HCT116 (cell line): ENCODE results near the gene MTARC2. TPM values are rescaled to one million over a fixed set of nuclear protein-coding genes. Genes with fewer than 3 reads are reported as not detected.

ENCODE experiments used
- ATAC-seq: fragments of 200-7000 bp; cut with Tn5 transposase; 2 replicates; pipeline ENCODE4 v1.9.1; 2020; ENCODE audit warnings: mild to moderate bottlenecking, moderate library complexity
- BruUV-seq: library from RNA; stranded (reverse); fragments of 400-500 nt; replicated peaks from 2 replicates; lab custom pipeline; 2021; lab: Mats Ljungman, UMichigan
- CTCF ChIA-PET: fragments of 300-600 bp; sonication (Branson Sonifier 250); formaldehyde crosslinking; loops from one replicate; lab custom pipeline; 2021; ENCODE audit warnings: antibody characterized with exemption; lab: Charles Lee
- POLR2A ChIA-PET: fragments of 300-600, 350-600 bp; sonication (Branson Sonifier 250); formaldehyde crosslinking; loops from one replicate; lab custom pipeline; 2021; ENCODE audit warnings: antibody characterized with exemption; lab: Charles Lee
- RAD21 ChIA-PET, 2 experiments: fragments of 300-600 bp; sonication (Branson Sonifier 250); formaldehyde crosslinking; loops; one replicate each; lab custom pipeline; 2023; ENCODE audit warnings: low total read pairs in 2 of 2; ENCODE audit not compliant: uncharacterized antibody in 2 of 2, unreplicated experiment in 2 of 2, low non-redundant PET in 1 of 2; lab: Charles Lee
- DNase-seq: peaks from one replicate; pipeline ENCODE4 v3.0.0-alpha.2; 2010; ENCODE audit warnings: low read depth, low spot score
- H2AFZ ChIP-seq: fragments of 200-600 bp; shearing (Covaris generic), sonication (generic); 2 replicates; pipeline ENCODE4 v1.6.1; 2017; ENCODE audit warnings: low read depth, mixed run types, mixed read lengths, antibody characterized with exemption, low read length; ENCODE audit not compliant: poor library complexity, severe bottlenecking
- H3K27ac ChIP-seq: 2 replicates; pipeline ENCODE4 v1.5.1; 2012; ENCODE audit warnings: low read depth, low read length
- H3K27me3 ChIP-seq: fragments of 200-600 bp; sonication (generic); 2 replicates; pipeline ENCODE4 v1.6.1; 2016; ENCODE audit warnings: mixed run types, low read length, mixed read lengths; ENCODE audit not compliant: insufficient read depth
- H3K36me3 ChIP-seq, 2 experiments: fragments of 200-500 bp in 1 of 2; fragments of 200-600 bp in 1 of 2; sonication (Bioruptor generic) in 1 of 2; sonication (generic) in 1 of 2; 2 replicates each; pipeline versions ENCODE4 v1.5.1 to v1.6.1; 2014 to 2016; ENCODE audit warnings: low read length in 2 of 2, inconsistent platforms in 1 of 2, mixed read lengths in 1 of 2, mixed run types in 1 of 2; ENCODE audit not compliant: insufficient read depth in 2 of 2, control insufficient read depth in 1 of 2
- H3K4me1 ChIP-seq, 2 experiments: fragments of 200-600 bp in 1 of 2; sonication (generic) in 1 of 2; 2 replicates each; pipeline versions ENCODE4 v1.5.1 to v1.6.1; 2012 to 2017; ENCODE audit warnings: low read length in 2 of 2, inconsistent platforms in 1 of 2, mild to moderate bottlenecking in 1 of 2, mixed read lengths in 1 of 2, mixed run types in 1 of 2, moderate library complexity in 1 of 2; ENCODE audit not compliant: insufficient read depth in 2 of 2, control insufficient read depth in 1 of 2
- H3K4me2 ChIP-seq: fragments of 200-600 bp; sonication (generic); 2 replicates; pipeline ENCODE4 v1.6.1; 2017; ENCODE audit warnings: mixed run types, low read length, mixed read lengths
- H3K4me3 ChIP-seq, 2 experiments: fragments of 200-600 bp in 1 of 2; sonication (generic) in 1 of 2; replicated peaks in 1 of 2; 2 replicates each; pipeline ENCODE4 v1.5.1; 2011 to 2016; ENCODE audit warnings: low read length in 2 of 2, control low read depth in 1 of 2, low read depth in 1 of 2, mild to moderate bottlenecking in 1 of 2, mixed read lengths in 1 of 2, mixed run types in 1 of 2
- H3K79me2 ChIP-seq: fragments of 200-600 bp; sonication (generic); 2 replicates; pipeline ENCODE4 v1.6.1; 2017; ENCODE audit warnings: mild to moderate bottlenecking, mixed run types, low read length, moderate library complexity, mixed read lengths; ENCODE audit not compliant: insufficient read depth
- H3K9ac ChIP-seq: fragments of 200-600 bp; sonication (generic); 2 replicates; pipeline ENCODE4 v1.6.1; 2016; ENCODE audit warnings: low read length, mixed read lengths
- H3K9me2 ChIP-seq: fragments of 200-600 bp; sonication (generic), shearing (Covaris generic); 2 replicates; pipeline ENCODE4 v1.6.1; 2017; ENCODE audit warnings: mixed run types, mild to moderate bottlenecking, moderate library complexity; ENCODE audit not compliant: insufficient read depth
- H3K9me3 ChIP-seq, 2 experiments: fragments of 200-500 bp in 1 of 2; fragments of 200-600 bp in 1 of 2; sonication (Bioruptor generic) in 1 of 2; sonication (generic) in 1 of 2; 2 replicates each; pipeline ENCODE4 v1.6.1; 2014 to 2017; ENCODE audit warnings: low read length in 2 of 2, mixed read lengths in 2 of 2, inconsistent platforms in 1 of 2, low read depth in 1 of 2, mild to moderate bottlenecking in 1 of 2, mixed run types in 1 of 2, moderate library complexity in 1 of 2; ENCODE audit not compliant: control insufficient read depth in 1 of 2, insufficient read depth in 1 of 2
- H4K20me1 ChIP-seq: fragments of 200-600 bp; sonication (generic), shearing (Covaris generic); 2 replicates; pipeline ENCODE4 v1.6.1; 2017; ENCODE audit warnings: mixed run types, mild to moderate bottlenecking, moderate library complexity; ENCODE audit not compliant: insufficient read depth
- EZH2 ChIP-seq: fragments of 200-600 bp; sonication (generic); IDR thresholded peaks from 2 replicates; pipeline ENCODE4 v1.6.1; 2017; ENCODE audit warnings: antibody characterized with exemption, mixed run types
- FOSL1 ChIP-seq: IDR thresholded peaks from 2 replicates; pipeline ENCODE4 v1.6.1; 2012; ENCODE audit warnings: low read depth
- RAD21 ChIP-seq: IDR thresholded peaks from 2 replicates; pipeline ENCODE4 v1.6.1; 2012; ENCODE audit warnings: low read depth, mild to moderate bottlenecking
- SIN3A ChIP-seq: IDR thresholded peaks from 2 replicates; pipeline ENCODE4 v1.6.1; 2012; ENCODE audit warnings: low read depth
- SP1 ChIP-seq: IDR thresholded peaks from 2 replicates; pipeline ENCODE4 v1.6.1; 2012; ENCODE audit warnings: low read depth
- TCF7L2 ChIP-seq: IDR thresholded peaks from 2 replicates; pipeline ENCODE4 v1.7.0; 2011; ENCODE audit warnings: borderline replicate concordance, inconsistent platforms; ENCODE audit not compliant: insufficient read depth, insufficient read length; ENCODE audit errors: extremely low read depth
- intact Hi-C: fragments of 100-400 bp; cut with micrococcal nuclease; formaldehyde crosslinking; loops from 2 replicates; pipeline ENCODE4 v1.10.0; 2022
- total RNA-seq: library from RNA; stranded (reverse); gene quantifications from one replicate; pipeline ENCODE4 v1.2.1, GENCODE V29; 2021; ENCODE audit not compliant: unreplicated experiment
- TF ChIP-seq, protein P1 (sequence below): IDR thresholded peaks from 2 replicates; pipeline ENCODE4 v1.6.1; 2012
- TF ChIP-seq, protein P2 (sequence below): IDR thresholded peaks from 2 replicates; pipeline ENCODE4 v1.6.1; 2011; ENCODE audit warnings: mild to moderate bottlenecking, low read length, moderate library complexity; ENCODE audit not compliant: insufficient replicate concordance; ENCODE audit errors: extremely low read depth
- TF ChIP-seq, protein P3 (sequence below), 3 experiments: fragments of 200-600 bp in 1 of 3; sonication (generic) in 1 of 3; IDR thresholded peaks in 2 of 3; conservative IDR thresholded peaks in 1 of 3; 2 replicates each; pipeline ENCODE4 v1.5.1; 2012 to 2017; ENCODE audit warnings: low read depth in 2 of 3, low read length in 2 of 3, antibody characterized with exemption in 1 of 3, borderline replicate concordance in 1 of 3, control low read depth in 1 of 3, mild to moderate bottlenecking in 1 of 3, mixed read lengths in 1 of 3, mixed run types in 1 of 3, moderate library complexity in 1 of 3; ENCODE audit not compliant: insufficient read depth in 1 of 3
- TF ChIP-seq, protein P4 (sequence below): IDR thresholded peaks from 2 replicates; pipeline ENCODE4 v1.6.1; 2012; ENCODE audit warnings: low read depth

Gene MTARC2
- total RNA-seq, 1 experiment from 2014 or later, result 16.6 TPM

DNA sequence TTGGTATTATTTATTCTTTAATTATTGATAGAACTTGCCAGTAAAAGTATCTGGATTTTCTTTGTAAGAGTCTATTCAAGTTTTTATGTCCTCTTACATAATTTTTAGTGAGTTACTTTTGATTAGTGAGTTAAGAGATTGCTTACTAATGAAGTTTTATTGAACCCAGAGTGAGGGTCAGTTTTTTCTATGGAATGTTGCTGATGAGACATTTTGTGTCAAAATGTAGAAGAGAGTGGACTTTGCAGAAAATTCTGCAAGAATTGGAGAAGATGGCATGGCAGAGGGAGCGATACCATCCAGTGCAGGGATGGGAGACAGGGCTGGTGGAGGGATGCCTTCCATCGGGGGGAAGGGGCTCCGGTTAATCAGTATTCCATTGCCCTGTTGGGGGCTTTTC lies 11.0 kb downstream of the MTARC2 start:
- Histone ChIP-seq H3K9ac (no peak overlapping the region), H3K9me2 (no peaks in the 10 kb centered on the region), H3K79me2 (no peaks in the 10 kb centered on the region), H3K4me3 (no peak overlapping the region), H3K4me1 (no peaks in the 10 kb centered on the region), H3K4me2 (no peak overlapping the region), H3K9me3 (no peaks in the 10 kb centered on the region), H3K36me3 (peaks cover 0 to 2% of the 10 kb centered on the region in 2 experiments; a peak in 2 of 4 replicates), H3K27ac (no peak overlapping the region), H3K27me3 (no peaks in the 10 kb centered on the region), H4K20me1 (no peaks in the 10 kb centered on the region), H2AFZ (no peak overlapping the region)
- intact Hi-C loops, result no loop called here
- TF ChIP-seq, protein P1, sequence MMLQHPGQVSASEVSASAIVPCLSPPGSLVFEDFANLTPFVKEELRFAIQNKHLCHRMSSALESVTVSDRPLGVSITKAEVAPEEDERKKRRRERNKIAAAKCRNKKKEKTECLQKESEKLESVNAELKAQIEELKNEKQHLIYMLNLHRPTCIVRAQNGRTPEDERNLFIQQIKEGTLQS, result no peak
- TF ChIP-seq FOSL1 (no peak), RAD21 (no peak), SIN3A (no peak)
- TF ChIP-seq, protein P2, sequence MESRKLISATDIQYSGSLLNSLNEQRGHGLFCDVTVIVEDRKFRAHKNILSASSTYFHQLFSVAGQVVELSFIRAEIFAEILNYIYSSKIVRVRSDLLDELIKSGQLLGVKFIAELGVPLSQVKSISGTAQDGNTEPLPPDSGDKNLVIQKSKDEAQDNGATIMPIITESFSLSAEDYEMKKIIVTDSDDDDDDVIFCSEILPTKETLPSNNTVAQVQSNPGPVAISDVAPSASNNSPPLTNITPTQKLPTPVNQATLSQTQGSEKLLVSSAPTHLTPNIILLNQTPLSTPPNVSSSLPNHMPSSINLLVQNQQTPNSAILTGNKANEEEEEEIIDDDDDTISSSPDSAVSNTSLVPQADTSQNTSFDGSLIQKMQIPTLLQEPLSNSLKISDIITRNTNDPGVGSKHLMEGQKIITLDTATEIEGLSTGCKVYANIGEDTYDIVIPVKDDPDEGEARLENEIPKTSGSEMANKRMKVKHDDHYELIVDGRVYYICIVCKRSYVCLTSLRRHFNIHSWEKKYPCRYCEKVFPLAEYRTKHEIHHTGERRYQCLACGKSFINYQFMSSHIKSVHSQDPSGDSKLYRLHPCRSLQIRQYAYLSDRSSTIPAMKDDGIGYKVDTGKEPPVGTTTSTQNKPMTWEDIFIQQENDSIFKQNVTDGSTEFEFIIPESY, result no peak
- ChIA-PET RAD21 (no interaction called here), POLR2A (no interaction called here), CTCF (interaction anchor here (1.6 kb wide), 1 partner anchor 17 kb away, joined by 6 read pairs; no protein-coding TSS in a partner anchor)
- no TSS peak for BruUV-seq
- no peak for ATAC-seq
- DNase-seq, result no peak

DNA sequence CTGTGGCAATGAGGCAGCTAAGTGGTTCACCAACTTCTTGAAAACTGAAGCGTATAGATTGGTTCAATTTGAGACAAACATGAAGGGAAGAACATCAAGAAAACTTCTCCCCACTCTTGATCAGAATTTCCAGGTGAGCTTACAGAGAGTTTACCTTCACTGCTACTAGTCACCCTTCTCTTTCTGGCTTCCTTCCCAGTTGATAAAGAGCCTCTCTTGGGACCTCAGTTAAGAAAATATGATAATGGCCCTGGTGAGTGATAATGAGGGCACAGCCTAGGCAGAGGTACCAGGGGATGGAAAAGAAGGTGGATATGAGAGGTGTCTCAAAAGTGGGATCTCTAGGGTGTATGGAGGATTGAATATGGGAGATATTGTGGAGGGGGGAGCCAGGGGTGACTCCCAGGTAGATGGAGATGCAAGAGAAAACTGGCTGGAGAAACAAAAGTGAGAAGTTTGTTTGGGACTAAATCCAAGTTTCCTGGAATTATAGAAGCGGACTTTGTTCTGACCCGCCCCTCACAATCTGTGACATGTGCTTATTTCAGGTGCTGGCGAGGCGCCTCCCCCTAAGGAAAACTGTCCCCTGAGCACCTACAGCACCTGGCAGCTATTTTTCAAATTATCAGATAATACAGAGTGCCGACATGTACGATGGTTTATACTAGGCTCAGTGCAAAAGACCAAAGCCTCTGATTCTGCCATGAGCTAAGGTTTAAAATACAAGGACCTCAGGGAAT lies 13.7 kb downstream of the MTARC2 start:
- H3K27me3 ChIP-seq, result no peaks in the 10 kb centered on the region
- H3K4me2 ChIP-seq, result no peak overlapping the region
- no peak overlapping the region for H3K4me3 ChIP-seq
- no peaks in the 10 kb centered on the region for H3K9me2 ChIP-seq
- POLR2A ChIA-PET, result no interaction called here
- H3K4me1 ChIP-seq, result no peaks in the 10 kb centered on the region
- H3K79me2 ChIP-seq, result no peaks in the 10 kb centered on the region
- H3K36me3 ChIP-seq, result peaks cover 0 to 2% of the 10 kb centered on the region in 2 experiments; a peak in 1 of 4 replicates
- H3K9me3 ChIP-seq, result no peaks in the 10 kb centered on the region
- no peak overlapping the region for H3K27ac ChIP-seq
- no peaks in the 10 kb centered on the region for H4K20me1 ChIP-seq
- no peak for ATAC-seq
- RAD21 ChIA-PET, result no interaction called here
- no TSS peak for BruUV-seq
- intact Hi-C loops, result no loop called here
- H2AFZ ChIP-seq, result no peak overlapping the region
- no peak for DNase-seq
- CTCF ChIA-PET, result interaction anchor here (0.7 to 1.2 kb wide), 2 partner anchors 15 to 29 kb away, joined by 3 read pairs; no protein-coding TSS in a partner anchor
- H3K9ac ChIP-seq, result no peak overlapping the region
- no peak for TF ChIP-seq EZH2
- TF ChIP-seq, protein P3, sequence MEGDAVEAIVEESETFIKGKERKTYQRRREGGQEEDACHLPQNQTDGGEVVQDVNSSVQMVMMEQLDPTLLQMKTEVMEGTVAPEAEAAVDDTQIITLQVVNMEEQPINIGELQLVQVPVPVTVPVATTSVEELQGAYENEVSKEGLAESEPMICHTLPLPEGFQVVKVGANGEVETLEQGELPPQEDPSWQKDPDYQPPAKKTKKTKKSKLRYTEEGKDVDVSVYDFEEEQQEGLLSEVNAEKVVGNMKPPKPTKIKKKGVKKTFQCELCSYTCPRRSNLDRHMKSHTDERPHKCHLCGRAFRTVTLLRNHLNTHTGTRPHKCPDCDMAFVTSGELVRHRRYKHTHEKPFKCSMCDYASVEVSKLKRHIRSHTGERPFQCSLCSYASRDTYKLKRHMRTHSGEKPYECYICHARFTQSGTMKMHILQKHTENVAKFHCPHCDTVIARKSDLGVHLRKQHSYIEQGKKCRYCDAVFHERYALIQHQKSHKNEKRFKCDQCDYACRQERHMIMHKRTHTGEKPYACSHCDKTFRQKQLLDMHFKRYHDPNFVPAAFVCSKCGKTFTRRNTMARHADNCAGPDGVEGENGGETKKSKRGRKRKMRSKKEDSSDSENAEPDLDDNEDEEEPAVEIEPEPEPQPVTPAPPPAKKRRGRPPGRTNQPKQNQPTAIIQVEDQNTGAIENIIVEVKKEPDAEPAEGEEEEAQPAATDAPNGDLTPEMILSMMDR (IDR thresholded peaks at IDR 0.05 in 2 of 3, conservative IDR thresholded peaks at IDR 0.05 in 1 of 3; ENCODE audit: borderline replicate concordance in 1 of 3, insufficient read depth in 1 of 3, low read depth in 2 of 3, low read length in 2 of 3), result no peak
- no peak for TF ChIP-seq TCF7L2
- no peak for TF ChIP-seq SP1
- TF ChIP-seq, protein P4, sequence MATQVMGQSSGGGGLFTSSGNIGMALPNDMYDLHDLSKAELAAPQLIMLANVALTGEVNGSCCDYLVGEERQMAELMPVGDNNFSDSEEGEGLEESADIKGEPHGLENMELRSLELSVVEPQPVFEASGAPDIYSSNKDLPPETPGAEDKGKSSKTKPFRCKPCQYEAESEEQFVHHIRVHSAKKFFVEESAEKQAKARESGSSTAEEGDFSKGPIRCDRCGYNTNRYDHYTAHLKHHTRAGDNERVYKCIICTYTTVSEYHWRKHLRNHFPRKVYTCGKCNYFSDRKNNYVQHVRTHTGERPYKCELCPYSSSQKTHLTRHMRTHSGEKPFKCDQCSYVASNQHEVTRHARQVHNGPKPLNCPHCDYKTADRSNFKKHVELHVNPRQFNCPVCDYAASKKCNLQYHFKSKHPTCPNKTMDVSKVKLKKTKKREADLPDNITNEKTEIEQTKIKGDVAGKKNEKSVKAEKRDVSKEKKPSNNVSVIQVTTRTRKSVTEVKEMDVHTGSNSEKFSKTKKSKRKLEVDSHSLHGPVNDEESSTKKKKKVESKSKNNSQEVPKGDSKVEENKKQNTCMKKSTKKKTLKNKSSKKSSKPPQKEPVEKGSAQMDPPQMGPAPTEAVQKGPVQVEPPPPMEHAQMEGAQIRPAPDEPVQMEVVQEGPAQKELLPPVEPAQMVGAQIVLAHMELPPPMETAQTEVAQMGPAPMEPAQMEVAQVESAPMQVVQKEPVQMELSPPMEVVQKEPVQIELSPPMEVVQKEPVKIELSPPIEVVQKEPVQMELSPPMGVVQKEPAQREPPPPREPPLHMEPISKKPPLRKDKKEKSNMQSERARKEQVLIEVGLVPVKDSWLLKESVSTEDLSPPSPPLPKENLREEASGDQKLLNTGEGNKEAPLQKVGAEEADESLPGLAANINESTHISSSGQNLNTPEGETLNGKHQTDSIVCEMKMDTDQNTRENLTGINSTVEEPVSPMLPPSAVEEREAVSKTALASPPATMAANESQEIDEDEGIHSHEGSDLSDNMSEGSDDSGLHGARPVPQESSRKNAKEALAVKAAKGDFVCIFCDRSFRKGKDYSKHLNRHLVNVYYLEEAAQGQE, result no peak
